ENCODE results near the gene LZTR1.

LZTR1 gene

GRCh38 chr22:21015466-21016006, 33.4 kb downstream of the LZTR1 start:
- no peak for DNase-seq (ENCODE audit: extremely low read depth, low read depth)

GRCh38 chr22:21016644-21017420, 34.7 kb downstream of the LZTR1 start:
- no peak for DNase-seq (ENCODE audit: extremely low read depth, low read depth)
- TF ChIP-seq CTCF (IDR thresholded peaks at IDR 0.05; ENCODE audit: low read depth, low read length), result no peak

More at GRCh38 chr22:21015466-21016006, 33.4 kb downstream of the LZTR1 start:
- TF ChIP-seq CTCF (IDR thresholded peaks at IDR 0.05; ENCODE audit: low read depth, low read length), result no peak

GRCh38 chr22:21018314-21018713, 36.2 kb downstream of the LZTR1 start:
- DNase-seq (ENCODE audit: extremely low read depth, low read depth), result no peak
- TF ChIP-seq CTCF (IDR thresholded peaks at IDR 0.05; ENCODE audit: low read depth, low read length), result no peak

GRCh38 chr22:21020802-21021429, 38.8 kb downstream of the LZTR1 start:
- DNase-seq (ENCODE audit: extremely low read depth, low read depth), result no peak
- peak; percentile 41 for TF ChIP-seq CTCF (IDR thresholded peaks at IDR 0.05; ENCODE audit: low read depth, low read length)

- no peak for TF ChIP-seq CTCF (IDR thresholded peaks at IDR 0.05; ENCODE audit: low read depth, low read length)
- no peak for DNase-seq (ENCODE audit: extremely low read depth, low read depth)
These were observed 40.4 kb downstream of the LZTR1 start for GRCh38 chr22:21022507-21022906.

- no peak for DNase-seq (ENCODE audit: extremely low read depth, low read depth)
- TF ChIP-seq CTCF (IDR thresholded peaks at IDR 0.05; ENCODE audit: low read depth, low read length), result no peak
These were observed 41.0 kb downstream of the LZTR1 start for GRCh38 chr22:21022955-21023614.

GRCh38 chr22:21025266-21025665, 43.2 kb downstream of the LZTR1 start:
- no peak for TF ChIP-seq CTCF (IDR thresholded peaks at IDR 0.05; ENCODE audit: low read depth, low read length)
- no peak for DNase-seq (ENCODE audit: extremely low read depth, low read depth)

Measured in AG09319 (cell line).